ENCODE data around the gene HTR6. TPM values are rescaled to one million over a fixed set of nuclear protein-coding genes. Genes with fewer than 3 reads are reported as not detected.
"Not testable (repeated sequence)": the region's sequence is repeated elsewhere in the genome, so short reads cannot be mapped to it uniquely, and the experiment has no call there.

The HTR6 gene
- polyA plus RNA-seq, 1 donor (not counting 4 experiments of a cell fraction or from before 2014, with no cell fraction given), result not detected

DNA sequence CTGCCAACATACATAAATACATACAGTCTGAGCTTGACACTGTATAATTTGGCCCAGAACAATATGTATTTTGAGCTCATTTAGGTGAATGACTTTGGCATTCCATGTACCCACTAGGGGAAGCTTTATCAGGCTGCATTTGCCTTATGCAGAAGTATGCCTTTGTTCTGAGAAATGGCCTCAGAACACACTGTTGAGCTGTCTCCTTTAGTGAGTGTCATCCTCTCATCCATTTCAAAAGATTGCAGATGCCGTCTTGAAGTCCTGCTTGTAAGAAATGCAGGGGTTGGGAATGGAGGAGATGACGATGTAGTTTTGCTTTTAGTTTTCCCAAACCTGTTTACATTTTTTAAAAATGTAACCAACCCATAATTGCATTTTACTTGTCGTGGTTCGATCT lies 35.3 kb upstream of the HTR6 start:
- Histone ChIP-seq H3K4me1 (ENCODE audit: control insufficient read depth, extremely low read depth, insufficient read depth, low read length) (no peaks in the 10 kb centered on the region), H3K79me2 (ENCODE audit: control insufficient read depth, insufficient read depth, low read length) (no peaks in the 10 kb centered on the region), H3K27ac (ENCODE audit: control insufficient read depth, insufficient read depth, low read length) (no peak overlapping the region), H3K9me1 (ENCODE audit: control insufficient read depth, extremely low read depth, insufficient read depth, low read length) (no peaks in the 10 kb centered on the region), H3K4me3 (ENCODE audit: control insufficient read depth in 2 of 3, extremely low read depth in 1 of 3, insufficient read depth in 2 of 3, low read depth in 1 of 3, low read length in 3 of 3) (no peak overlapping the region), H4K20me1 (ENCODE audit: control insufficient read depth, extremely low read depth, insufficient read depth, low read length) (no peaks in the 10 kb centered on the region), H3K9me3 (ENCODE audit: control insufficient read depth, low read depth, low read length) (no peaks in the 10 kb centered on the region), H3K27me3 (ENCODE audit: control insufficient read depth, extremely low read depth, insufficient read depth, low read length) (no peaks in the 10 kb centered on the region), H3K36me3 (ENCODE audit: control insufficient read depth in 2 of 2, extremely low read depth in 1 of 2, insufficient read depth in 2 of 2, low read length in 2 of 2) (peaks cover 17 to 26% of the 10 kb centered on the region in 2 experiments), H3K9ac (ENCODE audit: control insufficient read depth, extremely low read depth, insufficient read depth, low read length) (no peak overlapping the region), H3K4me2 (ENCODE audit: control insufficient read depth, extremely low read depth, insufficient read depth, low read depth, low read length) (no peak overlapping the region), H2AFZ (ENCODE audit: control insufficient read depth, low read length) (no peak overlapping the region)
- dilution Hi-C loops (cut with MboI; ENCODE audit: extremely low pct_ligation_motif_present, low sequenced_read_pairs), result loop anchor here (25.0 kb wide), 1 partner anchor 192 kb away; no protein-coding TSS in a partner anchor
- no peak for FAIRE-seq
- no peak for TF ChIP-seq EZH2 (IDR thresholded peaks at IDR 0.05; ENCODE audit: low read length)
- TF ChIP-seq, protein P1, sequence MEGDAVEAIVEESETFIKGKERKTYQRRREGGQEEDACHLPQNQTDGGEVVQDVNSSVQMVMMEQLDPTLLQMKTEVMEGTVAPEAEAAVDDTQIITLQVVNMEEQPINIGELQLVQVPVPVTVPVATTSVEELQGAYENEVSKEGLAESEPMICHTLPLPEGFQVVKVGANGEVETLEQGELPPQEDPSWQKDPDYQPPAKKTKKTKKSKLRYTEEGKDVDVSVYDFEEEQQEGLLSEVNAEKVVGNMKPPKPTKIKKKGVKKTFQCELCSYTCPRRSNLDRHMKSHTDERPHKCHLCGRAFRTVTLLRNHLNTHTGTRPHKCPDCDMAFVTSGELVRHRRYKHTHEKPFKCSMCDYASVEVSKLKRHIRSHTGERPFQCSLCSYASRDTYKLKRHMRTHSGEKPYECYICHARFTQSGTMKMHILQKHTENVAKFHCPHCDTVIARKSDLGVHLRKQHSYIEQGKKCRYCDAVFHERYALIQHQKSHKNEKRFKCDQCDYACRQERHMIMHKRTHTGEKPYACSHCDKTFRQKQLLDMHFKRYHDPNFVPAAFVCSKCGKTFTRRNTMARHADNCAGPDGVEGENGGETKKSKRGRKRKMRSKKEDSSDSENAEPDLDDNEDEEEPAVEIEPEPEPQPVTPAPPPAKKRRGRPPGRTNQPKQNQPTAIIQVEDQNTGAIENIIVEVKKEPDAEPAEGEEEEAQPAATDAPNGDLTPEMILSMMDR (optimal IDR thresholded peaks at IDR 0.05 in 1 of 3, IDR thresholded peaks at IDR 0.05 in 1 of 3, conservative IDR thresholded peaks at IDR 0.05 in 1 of 3; ENCODE audit: extremely low read depth in 1 of 3, insufficient read depth in 2 of 3, low read length in 3 of 3), result no peak
- DNase-seq (ENCODE audit: low read depth, low spot score), result no peak

DNA sequence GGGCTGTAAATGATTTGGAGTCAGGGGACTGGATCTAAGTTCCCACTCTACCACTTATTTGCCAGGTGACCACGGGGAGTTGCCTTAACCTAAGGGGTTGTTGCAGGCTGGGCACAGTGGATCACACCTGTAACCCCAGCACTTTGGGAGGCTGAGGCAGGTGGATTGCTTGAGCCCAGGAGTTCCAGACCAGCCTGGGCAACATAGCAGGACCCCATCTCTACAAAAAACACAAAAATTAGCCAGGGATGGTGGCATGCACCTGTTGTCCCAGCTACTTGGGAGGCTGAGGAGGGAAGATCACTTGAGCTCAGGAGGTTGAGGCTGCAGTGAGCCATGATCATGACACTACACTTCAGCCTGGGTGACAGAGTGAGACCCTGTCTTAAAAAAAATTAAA lies 34.5 kb upstream of the HTR6 start:
- dilution Hi-C loops (cut with MboI; ENCODE audit: extremely low pct_ligation_motif_present, low sequenced_read_pairs), result loop anchor here (25.0 kb wide), 1 partner anchor 193 kb away; no protein-coding TSS in a partner anchor
- FAIRE-seq; H3K4me2 ChIP-seq (ENCODE audit: control insufficient read depth, extremely low read depth, insufficient read depth, low read depth, low read length): not testable (repeated sequence)

More for the DNA sequence above, 34.5 kb upstream of the HTR6 start:
- not testable (repeated sequence) for DNase-seq (ENCODE audit: low read depth, low spot score); H3K27ac ChIP-seq (ENCODE audit: control insufficient read depth, insufficient read depth, low read length); H3K79me2 ChIP-seq (ENCODE audit: control insufficient read depth, insufficient read depth, low read length); H3K4me3 ChIP-seq (ENCODE audit: control insufficient read depth in 2 of 3, extremely low read depth in 1 of 3, insufficient read depth in 2 of 3, low read depth in 1 of 3, low read length in 3 of 3); H2AFZ ChIP-seq (ENCODE audit: control insufficient read depth, low read length); H3K9me1 ChIP-seq (ENCODE audit: control insufficient read depth, extremely low read depth, insufficient read depth, low read length); H3K27me3 ChIP-seq (ENCODE audit: control insufficient read depth, extremely low read depth, insufficient read depth, low read length); H4K20me1 ChIP-seq (ENCODE audit: control insufficient read depth, extremely low read depth, insufficient read depth, low read length); H3K9me3 ChIP-seq (ENCODE audit: control insufficient read depth, low read depth, low read length); H3K9ac ChIP-seq (ENCODE audit: control insufficient read depth, extremely low read depth, insufficient read depth, low read length); H3K4me1 ChIP-seq (ENCODE audit: control insufficient read depth, extremely low read depth, insufficient read depth, low read length)
- H3K36me3 ChIP-seq (ENCODE audit: control insufficient read depth in 2 of 2, extremely low read depth in 1 of 2, insufficient read depth in 2 of 2, low read length in 2 of 2), result peaks cover 9 to 23% of the 10 kb centered on the region in 2 experiments

Data from keratinocyte (primary cell).